Inflammatory macrophage treated with lipopolysaccharide for 1 hour (primary cell): ENCODE measurements around the gene ANKLE1.
A peak's percentile ranks its signal among the peaks of the same experiment; 100 is the strongest.
"Not testable (repeated sequence)": the region's sequence is repeated elsewhere in the genome, so short reads cannot be mapped to it uniquely, and the experiment has no call there.

ENCODE experiments used
- DNase-seq, 2 donors: peaks; one replicate each; pipeline ENCODE4 v3.0.0-alpha.2; 2020 to 2022

Gene ANKLE1

DNA sequence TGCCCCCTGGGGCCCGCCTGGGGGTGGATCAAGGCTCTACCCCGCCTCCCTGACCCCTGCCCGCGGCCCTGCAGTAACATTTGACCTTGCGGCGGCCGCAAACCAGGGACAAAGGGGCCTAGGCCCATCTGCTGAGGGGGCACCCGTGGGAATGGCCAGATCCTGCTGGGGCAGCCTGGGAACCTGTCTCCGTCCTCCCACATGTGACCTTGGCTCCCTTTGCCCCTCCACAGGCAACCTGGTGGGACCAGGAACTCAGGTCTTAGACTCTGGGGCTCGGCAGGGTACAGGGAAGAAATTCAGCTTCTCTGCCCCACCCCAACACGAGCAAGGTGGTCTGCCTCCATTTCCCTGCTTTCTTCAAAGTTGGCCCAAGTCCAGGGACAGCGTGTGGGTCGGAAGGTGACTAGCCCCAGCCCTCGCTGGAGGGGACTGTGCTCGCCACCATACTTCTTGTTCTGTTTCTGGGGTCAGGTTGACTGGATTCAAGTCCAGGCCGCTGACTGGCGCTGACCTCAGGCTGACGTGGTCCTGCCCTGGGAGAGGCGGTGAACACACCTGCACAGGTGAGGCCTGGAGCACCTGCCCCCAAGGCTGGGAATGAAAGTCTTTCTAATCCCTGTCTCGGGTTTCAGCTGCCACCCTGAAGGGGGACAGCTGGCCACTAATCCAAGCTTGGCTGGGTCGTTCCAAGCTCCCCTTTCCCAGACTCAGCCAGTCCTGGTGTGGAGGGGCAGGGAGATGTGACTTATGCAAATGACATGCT, 33.5 kb upstream of the ANKLE1 start:
- DNase-seq = no peak

DNA sequence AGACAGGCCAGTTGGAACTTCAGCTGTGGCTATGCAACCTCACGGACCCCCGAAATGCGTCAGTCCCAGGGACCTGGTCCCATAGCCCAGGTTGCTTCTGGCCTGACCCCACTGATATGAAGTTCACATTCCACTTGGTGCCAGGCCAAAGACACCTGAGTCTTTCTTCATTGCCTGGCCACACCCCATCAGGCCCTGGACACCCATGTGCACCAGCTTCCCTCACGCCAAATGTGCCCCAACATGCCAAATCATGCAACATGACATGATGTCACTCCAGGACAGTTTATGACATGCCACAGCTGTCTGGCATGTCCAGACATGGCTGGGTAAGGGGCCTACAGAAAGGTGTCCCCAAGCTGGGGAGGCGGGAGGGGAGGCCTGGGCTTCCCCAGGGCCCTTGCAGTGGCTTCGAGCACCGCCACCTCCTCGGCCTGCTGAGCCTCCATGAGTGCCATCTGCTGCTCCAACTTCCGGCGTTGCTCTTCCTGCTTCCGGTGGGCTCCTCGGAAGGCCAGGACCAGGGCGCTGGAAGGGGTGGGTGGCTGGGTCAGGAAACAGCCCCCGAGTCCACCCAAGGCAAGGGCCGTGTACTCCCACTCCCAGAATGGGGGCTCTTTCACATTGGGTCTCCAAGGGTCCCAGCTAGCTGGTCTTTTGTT, 31.7 kb upstream of the ANKLE1 start:
- no peak for DNase-seq

DNA sequence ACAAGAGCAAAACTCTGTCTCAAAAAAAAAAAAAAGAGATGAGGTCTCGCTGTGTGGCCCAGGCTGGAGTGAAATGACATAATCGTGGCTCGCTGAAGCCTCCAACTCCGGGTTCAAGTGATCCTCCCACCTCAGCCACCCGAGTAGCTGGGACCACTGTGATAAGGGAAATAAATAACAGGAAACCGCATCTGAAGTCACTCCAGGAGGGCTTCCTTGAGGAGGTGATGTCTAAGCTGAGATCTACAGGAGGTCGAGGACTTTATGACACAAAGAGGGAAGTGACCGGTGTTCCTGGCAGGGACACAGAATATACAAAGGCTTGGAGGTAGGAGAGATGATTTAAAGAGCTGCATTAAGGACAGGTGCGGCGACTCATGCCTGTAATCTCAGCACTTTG, 27.1 kb upstream of the ANKLE1 start:
- no peak for DNase-seq

DNA sequence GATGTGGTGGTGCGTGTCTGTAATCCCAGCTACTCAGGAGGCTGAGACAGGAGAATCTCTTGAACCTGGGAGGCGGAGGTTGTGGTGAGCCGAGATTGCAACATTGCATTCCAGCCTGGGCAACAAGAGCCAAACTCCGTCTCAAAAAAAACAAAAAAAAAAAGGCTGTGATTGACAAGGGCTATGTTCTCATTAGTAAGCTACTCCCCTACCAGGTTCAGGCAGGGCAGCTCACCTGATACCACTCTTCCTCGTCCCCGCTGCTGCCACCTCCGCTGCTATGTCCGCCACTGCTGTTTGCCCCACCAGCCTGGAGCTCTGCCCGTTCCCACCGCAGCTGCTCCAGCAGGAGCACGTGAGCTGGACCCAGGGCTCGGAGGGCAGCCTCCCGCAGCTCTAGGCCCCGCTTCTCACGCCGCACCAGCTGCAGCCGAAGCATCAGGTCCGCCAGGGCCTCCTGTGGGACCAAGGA, 26.5 kb upstream of the ANKLE1 start:
- no peak for DNase-seq

DNA sequence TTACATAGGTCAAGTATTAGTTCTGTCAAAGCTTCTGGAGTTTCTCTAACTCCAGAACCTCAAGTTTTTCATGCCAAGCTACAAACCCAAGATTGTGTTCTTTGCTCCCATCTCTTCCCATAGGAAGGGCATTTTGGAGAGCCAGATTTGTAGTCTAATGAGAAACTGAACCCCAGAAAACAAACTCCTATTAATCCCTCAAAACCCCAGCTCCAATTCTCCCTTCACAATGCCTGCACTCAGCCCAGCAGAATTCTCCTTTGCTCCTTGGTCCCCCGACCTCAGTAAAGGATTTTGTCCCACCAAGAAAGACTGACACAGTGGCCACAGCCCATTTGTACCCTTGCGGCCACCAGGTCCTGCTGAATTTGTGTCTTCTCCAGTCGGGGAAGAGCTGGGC, 25.6 kb upstream of the ANKLE1 start:
- DNase-seq = no peak

DNA sequence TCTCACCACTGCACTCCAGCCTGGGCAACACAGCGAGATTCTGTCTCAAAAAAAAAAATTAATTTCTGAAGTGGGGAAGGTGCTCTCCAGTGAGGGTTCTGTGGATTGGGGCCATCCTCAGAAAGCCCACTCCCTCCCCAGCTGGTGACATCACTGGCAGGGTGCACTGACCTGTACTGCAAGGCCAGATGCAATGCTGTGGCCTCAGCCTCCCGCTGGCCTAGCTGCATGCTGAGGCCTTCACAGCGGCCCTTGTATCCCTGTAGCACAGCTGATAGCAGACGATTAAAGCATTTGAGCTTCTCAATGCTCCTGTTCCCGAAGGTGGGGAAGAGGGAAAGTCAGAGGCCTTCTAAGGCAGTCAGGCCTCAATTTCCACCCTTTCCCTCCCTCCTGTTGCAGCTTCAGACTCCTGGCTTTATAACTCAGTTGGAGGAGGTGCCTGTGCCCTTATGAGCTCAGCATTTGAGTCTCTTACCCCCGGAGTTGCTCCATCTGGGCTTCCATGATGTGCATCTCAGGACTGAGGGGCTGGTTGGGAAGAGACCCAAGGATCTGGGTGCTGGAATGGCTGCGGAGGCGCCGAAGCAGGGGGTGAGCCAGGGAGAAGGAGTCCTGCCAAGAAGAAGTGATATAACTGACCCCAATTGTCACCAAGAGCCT, 22.5 kb upstream of the ANKLE1 start:
- DNase-seq = no peak

DNA sequence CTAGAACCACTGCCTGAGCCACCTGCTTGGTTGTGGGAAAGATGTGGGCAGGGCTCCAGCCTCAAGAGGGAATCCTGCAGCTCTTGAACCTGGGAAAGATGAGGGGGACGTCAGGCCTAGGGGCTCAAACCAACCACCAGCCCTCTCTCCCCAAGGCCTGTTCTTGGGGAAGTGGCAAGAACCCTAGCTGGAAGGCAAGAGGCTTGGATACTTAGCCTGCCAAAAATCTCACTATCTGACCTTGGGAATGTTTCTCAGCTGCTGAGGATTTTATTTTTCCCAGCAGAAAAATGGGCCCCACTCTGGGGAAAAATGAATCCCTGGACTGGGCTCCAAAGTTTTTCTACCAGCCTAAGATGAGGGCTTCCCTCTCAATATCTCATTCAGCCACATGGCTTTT, 21.8 kb upstream of the ANKLE1 start:
- no peak for DNase-seq

DNA sequence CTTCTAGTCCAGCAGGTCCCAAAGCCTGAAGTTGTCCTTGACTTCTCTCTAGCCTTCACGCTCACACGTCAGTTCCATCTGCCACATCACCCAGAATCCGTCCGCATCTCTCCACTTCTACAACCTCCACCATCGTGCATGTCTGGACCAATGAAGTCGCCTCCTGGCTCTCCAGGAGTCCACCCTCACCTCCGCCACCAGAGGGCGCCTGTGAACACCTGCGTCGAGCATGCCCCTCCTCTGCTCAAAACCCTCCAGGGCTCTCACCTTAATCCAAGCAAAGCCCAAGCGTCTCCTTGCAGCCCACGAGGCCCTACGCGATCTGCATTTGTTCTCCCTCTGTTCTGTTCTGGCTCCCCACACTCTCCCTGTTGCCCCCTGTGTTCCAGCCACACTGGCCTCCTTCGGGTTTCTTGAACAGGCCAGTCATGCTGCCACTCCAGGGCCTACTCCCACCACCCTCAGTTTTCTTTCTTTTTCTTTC, 20.8 kb upstream of the ANKLE1 start:
- peak; percentile 69 to 89 for DNase-seq

DNA sequence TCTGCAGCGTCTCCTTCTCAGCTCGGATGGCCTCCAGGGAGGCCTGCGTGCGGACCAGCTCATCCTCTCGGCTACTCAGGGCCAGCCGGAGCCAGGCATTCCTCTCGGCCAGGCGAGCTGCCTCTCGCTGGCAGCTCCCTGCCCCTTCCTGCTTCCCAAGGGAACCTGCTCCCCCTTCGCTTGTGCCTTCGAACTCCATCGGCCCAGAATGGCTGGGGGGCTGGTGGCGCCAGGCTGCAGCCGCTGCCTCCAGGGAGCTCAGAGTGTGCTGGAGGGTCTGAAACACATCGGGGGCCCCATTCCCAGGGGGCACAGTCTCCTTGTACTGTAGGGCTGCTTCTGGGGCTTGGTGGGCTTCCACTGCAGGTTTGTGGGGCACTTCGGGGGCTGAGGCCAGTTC, 19.1 kb upstream of the ANKLE1 start:
- no peak for DNase-seq

DNA sequence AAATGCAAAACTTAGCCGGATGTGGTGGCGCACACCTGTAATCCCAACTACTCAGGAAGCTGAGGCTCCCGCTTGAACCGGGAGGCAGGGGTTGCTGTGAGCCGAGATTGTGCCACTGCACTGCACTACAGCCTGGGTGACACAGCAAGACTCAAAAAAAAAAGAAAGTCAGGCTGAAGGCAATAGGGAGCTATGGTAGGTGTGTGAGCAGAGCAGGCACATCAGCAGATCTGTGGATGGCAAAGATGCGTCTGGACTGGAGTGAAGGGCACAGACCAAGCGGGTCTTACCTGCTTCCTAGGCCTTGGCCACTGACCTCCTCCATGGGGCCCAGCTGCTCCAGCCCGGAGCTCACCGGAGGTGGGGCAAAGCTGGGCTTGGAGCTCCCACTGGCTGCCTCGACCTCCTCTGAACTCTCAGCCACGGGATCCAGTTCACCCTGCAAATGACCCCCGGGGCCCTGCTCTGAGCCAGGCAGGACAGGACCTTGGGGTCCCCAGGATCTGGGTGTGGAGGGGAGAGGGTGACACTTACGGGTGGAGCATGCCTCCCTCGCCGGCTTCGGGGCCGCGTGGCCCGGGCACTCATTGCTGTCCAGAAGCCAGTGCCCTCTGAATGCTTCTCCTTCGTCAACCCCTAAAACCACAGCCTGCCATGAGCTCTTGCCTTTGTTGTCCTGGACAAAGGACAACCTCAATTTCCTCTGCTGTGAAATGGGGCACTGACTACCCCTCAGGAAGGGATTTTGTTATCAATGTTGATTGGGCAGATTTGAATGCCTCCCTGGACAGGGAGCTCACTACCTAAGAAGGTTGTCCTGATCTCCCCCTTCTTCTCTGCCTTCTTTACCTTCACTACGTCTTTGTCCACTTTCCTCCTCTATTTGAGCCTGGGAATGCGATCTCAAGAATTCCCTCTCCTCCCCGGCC, 17.7 kb upstream of the ANKLE1 start:
- DNase-seq = no peak

DNA sequence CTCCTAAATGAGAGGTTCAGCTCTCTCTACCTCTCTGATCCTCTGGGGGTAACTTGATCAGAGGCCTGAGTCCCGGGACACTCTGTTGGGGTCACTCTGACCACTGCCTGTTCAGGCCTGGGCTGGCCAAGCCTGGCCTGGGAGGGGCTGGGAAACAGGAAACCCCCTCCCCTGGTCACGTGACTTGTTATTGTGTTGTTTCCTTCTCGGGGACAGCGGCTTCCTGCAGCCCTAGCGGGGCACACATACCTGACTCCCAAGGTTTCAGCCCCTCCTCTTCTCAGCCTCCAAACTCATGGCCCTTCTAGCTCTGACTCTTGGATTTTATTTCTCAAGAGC, 17.1 kb upstream of the ANKLE1 start, which contains the start of gene USHBP1:
TSS of gene USHBP1 (minus strand) at position 105 of the 339 bp plus-strand sequence. CDS start 446 bp downstream, outside the sequence.
- no peak for DNase-seq

DNA sequence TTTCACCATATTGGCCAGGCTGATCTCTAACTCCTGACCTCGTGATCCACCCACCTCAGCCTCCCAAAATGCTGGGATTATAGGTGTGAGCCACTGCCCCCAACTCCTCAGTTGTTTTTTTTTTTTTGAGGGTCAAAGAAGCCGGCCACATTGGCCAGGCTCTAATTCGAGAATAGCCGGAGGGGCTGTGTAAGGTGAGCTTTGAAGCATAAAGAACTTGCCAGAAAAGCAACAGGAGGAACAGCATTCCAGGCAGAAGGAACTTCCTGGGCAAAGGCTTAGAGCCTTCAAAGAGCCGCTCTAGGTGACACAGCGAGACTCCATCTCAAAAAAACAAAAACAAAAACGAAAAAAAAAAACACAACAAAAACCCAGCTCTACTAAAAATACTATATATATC, 15.7 kb upstream of the ANKLE1 start:
- no peak for DNase-seq

DNA sequence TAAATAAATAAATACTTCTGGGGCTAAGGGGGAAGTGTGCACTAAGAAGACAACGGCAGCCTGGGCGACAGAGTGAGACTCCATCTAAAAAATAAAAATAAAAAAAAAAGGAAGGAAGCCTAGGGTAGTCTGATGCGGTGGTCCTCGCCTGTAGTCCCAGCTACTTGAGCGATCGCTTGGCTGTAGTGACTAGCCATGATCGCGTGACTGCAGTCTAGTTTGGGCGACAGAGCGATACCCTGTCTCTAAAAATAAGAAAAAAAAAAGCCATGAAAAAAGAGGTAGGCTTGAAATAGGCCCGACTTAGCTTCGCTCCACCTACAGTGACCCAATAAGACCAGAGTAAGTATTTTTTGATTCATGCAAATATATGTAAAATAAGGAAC, 15.1 kb upstream of the ANKLE1 start:
- no peak for DNase-seq

DNA sequence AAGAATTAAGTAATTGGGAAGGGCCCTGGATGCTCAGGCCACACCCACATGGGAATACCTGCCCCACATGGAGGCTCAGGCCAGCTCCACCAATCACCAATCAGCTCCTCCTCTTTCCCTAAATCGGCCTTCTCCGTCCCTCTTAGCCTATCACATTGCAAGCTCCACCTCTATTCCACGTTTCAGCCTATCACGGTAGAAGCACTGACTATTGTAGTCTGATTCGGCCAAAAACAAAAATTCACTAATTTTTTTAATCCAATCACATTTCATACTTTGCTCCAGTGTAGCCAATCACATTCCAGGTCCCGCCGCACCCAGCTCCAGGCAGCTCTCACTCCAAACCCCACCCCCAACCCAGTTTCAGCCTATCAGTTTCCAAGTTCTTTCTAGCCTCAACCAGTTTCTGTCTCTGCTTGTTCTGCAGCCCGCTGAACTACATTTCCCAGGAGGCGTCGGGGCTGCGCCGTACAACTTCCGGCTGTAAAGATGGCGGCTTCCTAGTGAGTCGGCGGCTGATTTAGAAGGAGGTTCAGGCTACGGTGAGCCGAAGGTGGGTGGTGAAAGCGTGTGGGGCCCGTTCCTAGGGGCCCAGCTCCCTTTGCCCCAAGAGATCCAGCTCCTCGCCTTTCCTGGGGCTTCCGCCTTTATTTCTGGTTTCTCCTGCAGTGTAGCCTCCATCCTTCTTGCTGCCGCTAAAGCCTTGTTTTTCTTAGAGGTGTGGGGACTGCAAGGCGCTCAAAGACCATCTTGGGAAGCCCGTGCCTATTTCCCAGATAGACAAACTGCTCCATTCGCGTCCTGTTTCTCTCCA, 14.5 kb upstream of the ANKLE1 start, which contains the start of gene BABAM1:
TSS of gene BABAM1 (plus strand) at position 469 of the 814 bp plus-strand sequence. CDS start 1,364 bp downstream, outside the sequence.
- peak; percentile 99 to 100 for DNase-seq

DNA sequence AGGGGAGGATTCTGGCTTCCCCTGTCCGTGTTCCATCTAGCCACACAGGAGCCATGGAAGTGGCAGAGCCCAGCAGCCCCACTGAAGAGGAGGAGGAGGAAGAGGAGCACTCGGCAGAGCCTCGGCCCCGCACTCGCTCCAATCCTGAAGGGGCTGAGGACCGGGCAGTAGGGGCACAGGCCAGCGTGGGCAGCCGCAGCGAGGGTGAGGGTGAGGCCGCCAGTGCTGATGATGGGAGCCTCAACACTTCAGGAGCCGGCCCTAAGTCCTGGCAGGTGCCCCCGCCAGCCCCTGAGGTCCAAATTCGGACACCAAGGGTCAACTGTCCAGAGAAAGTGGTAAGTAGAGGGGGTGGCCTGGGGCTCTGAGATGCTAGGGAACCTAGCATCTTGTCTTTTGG, 12.9 kb upstream of the ANKLE1 start:
- DNase-seq = no peak

DNA sequence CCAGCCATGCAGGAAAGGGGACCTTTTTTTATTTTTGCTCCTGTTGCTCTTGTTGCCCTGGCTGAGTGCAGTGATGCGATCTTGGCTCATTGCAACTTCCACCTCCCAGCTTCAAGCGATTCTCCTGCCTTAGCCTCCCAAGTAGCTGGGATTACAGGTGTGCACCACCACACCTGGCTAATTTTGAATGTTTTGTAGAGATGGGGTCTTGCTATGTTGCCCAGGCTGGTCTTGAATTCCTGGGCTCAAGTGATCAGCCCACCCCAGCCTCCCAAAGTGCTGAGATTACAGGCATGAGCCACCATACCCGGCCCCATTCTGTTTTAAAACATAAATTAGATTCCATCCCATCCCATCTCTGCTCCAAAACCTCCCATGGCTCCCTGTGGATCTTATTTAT, 6.8 kb upstream of the ANKLE1 start:
- not testable (repeated sequence) for DNase-seq

DNA sequence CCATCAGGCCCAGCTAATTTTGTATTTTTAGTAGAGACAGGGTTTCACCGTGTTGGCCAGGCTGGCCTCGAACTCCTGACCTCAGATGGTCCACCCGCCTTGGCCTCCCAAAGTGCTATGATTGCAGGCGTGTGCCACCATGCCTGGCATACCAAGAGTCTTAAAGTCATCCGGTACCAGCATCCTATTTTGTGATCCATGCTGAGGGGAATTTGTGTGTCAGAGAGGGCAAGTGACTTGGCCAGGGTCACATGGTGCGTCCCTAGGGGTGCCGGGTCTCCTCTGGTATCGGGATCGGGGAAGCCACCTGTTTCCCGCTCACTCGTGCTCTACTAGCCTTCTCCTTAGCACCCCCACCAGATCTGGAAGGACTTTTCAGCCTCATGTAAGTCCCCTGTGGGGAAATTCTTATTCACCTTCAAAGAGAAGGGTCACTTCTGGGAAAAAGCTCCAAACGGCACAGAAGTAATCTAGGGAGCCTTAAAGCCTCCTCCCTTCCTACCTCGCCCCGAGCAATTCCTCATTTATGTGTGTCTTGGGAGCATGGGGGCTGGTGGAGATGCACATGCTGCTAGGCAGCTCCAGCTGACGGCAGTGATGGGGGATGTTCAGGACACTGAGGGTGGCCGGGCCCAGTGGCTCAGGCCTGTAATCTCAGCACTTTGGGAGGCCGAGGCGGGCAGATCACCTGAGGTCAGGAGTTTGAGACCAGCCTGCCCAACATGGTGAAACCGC, 6.1 kb upstream of the ANKLE1 start:
- DNase-seq = no peak

DNA sequence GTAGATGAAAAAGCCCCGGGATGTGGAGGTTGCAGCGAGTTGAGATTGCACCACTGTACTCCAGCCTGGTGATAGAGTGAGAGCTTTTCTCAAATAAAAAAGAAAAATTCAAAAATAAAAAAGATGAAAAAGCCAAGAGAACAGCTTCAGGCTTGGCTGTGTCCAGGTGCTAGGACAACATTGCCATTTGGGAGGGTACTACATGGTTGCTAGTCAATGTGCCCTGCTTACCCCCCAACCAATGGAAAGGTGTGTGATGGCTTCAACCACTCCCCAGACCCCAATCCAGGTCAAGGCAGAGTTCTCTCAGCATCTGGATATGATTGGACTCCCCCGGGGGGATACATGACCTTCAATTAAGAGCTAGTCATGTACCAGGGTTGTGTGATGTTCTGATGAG, 2.3 kb upstream of the ANKLE1 start:
- no peak for DNase-seq

DNA sequence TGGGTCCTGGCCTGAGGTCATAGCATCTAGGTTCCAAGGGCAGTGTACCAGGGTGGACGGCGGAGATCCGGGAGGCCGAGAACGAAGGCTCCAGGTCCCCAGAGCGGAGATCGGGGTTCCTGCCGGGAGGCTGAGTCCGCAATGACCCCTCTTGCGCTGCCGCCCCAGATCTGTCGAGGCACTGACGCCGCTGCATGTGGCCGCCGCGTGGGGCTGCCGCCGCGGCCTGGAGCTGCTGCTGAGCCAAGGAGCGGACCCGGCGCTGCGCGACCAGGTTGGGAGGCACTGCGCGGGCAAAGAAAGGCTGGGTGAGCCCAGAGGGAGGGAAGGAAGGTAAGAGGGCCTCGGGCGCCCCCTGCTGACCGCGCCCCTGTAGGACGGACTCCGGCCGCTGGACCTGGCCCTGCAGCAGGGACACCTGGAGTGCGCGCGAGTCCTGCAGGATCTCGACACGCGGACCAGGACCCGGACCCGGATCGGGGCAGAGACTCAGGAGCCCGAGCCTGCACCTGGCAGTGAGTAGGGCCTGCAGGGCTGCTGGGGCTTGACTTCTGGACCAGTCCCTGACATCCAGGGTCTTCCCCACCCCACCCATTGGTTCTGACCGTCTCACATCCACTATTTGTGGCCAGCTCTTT, 906 bp downstream of the ANKLE1 start:
- DNase-seq = peak; percentile 54 to 87

DNA sequence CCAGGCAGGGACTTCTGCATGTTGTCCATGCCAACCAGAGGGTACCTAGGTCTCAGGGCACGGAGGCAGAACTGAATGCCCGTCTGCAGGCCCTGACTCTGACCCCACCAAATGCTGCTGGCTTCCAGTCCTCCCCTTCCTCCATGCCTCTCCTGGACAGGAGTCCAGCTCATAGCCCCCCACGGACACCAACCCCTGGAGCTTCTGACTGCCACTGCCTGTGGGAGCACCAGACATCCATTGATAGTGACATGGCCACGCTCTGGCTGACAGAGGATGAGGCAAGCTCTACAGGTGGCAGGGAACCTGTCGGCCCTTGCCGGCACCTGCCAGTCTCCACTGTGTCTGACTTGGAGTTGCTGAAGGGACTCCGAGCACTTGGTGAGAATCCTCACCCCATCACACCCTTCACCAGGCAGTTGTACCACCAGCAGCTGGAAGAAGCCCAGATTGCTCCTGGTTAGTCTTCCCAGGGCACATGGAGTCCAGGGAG, 1.8 kb downstream of the ANKLE1 start:
- no peak for DNase-seq
